Brain microvascular endothelial cell (primary cell): ENCODE measurements around the gene NFKB2.
A peak's percentile ranks its signal among the peaks of the same experiment; 100 is the strongest.

Source experiments
- DNase-seq: peaks from one replicate; pipeline ENCODE4 v3.0.0-alpha.2; 2020
- H3K27ac ChIP-seq: fragments of 250-450 bp; sonication (Bioruptor Pico); 2 replicates; pipeline ENCODE4 v1.5.1; 2020; ENCODE audit warnings: mild to moderate bottlenecking, moderate library complexity
- H3K27me3 ChIP-seq: fragments of 250-450 bp; sonication (Bioruptor Pico); replicated peaks from 2 replicates; pipeline ENCODE4 v1.5.1; 2020; ENCODE audit warnings: mild to moderate bottlenecking
- H3K36me3 ChIP-seq: fragments of 250-450 bp; sonication (Bioruptor Pico); replicated peaks from 2 replicates; pipeline ENCODE4 v1.5.1; 2020; ENCODE audit warnings: mild to moderate bottlenecking
- H3K4me3 ChIP-seq: 2 replicates; pipeline ENCODE4 v1.5.1; 2011; ENCODE audit warnings: low read depth, mild to moderate bottlenecking, control low read depth, low read length, moderate library complexity
- in situ Hi-C: cut with HindIII; loops from 2 replicates; pipeline ENCODE4 v1.10.0; 2017; ENCODE audit warnings: low sequenced_read_pairs, low pct_ligation_motif_present
- TF ChIP-seq, protein P1 (sequence below): IDR thresholded peaks from 2 replicates; pipeline ENCODE4 v1.5.1; 2011; ENCODE audit warnings: low read depth, mild to moderate bottlenecking, moderate library complexity, low read length, control low read depth, inconsistent platforms; ENCODE audit errors: missing control alignments

Gene NFKB2

DNA sequence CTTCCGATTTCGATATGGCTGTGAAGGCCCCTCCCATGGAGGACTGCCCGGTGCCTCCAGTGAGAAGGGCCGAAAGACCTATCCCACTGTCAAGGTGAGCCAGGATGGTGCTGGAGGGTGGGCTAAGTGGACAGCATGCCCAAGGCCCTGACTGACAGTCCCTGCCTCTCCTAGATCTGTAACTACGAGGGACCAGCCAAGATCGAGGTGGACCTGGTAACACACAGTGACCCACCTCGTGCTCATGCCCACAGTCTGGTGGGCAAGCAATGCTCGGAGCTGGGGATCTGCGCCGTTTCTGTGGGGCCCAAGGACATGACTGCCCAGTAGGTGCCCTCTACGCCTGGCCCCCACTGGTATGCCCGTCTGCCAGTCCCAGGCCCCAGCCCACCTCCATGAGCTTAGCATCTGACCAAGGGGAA is 1.2 kb downstream of the NFKB2 start:
- TF ChIP-seq, protein P1, sequence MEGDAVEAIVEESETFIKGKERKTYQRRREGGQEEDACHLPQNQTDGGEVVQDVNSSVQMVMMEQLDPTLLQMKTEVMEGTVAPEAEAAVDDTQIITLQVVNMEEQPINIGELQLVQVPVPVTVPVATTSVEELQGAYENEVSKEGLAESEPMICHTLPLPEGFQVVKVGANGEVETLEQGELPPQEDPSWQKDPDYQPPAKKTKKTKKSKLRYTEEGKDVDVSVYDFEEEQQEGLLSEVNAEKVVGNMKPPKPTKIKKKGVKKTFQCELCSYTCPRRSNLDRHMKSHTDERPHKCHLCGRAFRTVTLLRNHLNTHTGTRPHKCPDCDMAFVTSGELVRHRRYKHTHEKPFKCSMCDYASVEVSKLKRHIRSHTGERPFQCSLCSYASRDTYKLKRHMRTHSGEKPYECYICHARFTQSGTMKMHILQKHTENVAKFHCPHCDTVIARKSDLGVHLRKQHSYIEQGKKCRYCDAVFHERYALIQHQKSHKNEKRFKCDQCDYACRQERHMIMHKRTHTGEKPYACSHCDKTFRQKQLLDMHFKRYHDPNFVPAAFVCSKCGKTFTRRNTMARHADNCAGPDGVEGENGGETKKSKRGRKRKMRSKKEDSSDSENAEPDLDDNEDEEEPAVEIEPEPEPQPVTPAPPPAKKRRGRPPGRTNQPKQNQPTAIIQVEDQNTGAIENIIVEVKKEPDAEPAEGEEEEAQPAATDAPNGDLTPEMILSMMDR, result no peak
- in situ Hi-C loops, result no loop called here
- H3K27ac ChIP-seq, result no peak overlapping the region
- H3K4me3 ChIP-seq, result no peak overlapping the region
- peaks cover 22% of the 10 kb centered on the region for H3K36me3 ChIP-seq
- H3K27me3 ChIP-seq, result no peaks in the 10 kb centered on the region
- no peak for DNase-seq

DNA sequence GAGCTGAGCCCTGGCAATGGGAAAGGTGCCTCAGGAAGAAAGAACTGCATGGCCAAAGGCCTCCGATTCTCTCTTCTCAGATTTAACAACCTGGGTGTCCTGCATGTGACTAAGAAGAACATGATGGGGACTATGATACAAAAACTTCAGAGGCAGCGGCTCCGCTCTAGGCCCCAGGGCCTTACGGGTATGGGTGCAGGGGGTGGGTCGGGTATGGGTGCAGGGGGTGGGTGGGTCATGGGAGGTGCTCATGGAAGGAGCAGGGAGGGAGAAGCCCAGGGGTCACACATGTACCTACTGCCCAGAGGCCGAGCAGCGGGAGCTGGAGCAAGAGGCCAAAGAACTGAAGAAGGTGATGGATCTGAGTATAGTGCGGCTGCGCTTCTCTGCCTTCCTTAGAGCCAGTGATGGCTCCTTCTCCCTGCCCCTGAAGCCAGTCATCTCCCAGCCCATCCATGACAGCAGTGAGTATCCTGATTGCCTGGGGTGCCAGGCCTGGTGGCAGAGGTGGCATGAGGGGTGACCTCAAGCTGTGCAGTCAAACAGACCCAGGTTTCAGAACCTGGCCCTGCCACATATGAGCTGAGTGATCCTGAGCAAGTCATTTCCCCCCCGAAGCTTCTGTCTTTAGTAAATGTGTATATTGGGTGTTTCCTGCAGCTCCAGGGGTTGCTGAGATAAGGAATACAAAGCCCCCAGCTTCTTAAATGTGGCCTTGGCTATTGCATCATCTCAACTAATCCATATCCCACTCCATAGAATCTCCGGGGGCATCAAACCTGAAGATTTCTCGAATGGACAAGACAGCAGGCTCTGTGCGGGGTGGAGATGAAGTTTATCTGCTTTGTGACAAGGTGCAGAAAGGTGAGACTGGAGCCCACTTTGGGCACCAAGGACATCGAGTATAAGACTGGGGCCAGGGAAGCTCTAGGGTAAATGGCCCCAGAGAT is 2.0 kb downstream of the NFKB2 start:
- H3K27me3 ChIP-seq, result no peaks in the 10 kb centered on the region
- DNase-seq, result no peak
- no peak overlapping the region for H3K27ac ChIP-seq
- TF ChIP-seq, protein P1, result no peak
- in situ Hi-C loops, result no loop called here
- H3K4me3 ChIP-seq, result no peak overlapping the region
- peaks cover 22% of the 10 kb centered on the region for H3K36me3 ChIP-seq

DNA sequence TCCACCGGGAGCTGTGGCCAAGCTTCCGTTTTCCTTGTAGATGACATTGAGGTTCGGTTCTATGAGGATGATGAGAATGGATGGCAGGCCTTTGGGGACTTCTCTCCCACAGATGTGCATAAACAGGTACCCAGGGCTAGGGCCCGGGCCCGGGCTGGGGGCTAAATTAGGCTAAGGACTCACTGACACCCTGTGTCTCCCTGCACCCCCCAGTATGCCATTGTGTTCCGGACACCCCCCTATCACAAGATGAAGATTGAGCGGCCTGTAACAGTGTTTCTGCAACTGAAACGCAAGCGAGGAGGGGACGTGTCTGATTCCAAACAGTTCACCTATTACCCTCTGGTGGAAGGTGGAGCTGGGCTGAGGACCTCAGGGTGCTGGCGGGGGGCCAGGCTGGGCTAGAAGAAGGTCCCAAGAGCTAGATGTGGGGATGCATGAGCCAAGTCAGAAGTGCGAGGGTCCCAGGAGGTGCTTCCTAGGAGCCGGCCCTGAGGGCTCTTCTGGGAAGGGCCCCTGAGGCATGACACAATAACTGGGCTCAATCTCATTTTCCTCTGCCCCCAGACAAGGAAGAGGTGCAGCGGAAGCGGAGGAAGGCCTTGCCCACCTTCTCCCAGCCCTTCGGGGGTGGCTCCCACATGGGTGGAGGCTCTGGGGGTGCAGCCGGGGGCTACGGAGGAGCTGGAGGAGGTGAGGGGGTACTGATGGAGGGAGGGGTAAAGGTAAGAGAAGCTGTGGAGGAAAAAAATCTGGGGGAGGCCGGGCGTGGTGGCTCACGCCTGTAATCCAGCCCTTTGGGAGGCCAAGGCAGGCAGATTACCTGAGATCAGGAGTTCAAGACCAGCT is 2.9 kb downstream of the NFKB2 start:
- Histone ChIP-seq H3K27ac (no peak overlapping the region), H3K4me3 (no peak overlapping the region), H3K27me3 (no peaks in the 10 kb centered on the region), H3K36me3 (peaks cover 22% of the 10 kb centered on the region)
- in situ Hi-C loops, result no loop called here
- DNase-seq, result no peak
- TF ChIP-seq, protein P1, result no peak

DNA sequence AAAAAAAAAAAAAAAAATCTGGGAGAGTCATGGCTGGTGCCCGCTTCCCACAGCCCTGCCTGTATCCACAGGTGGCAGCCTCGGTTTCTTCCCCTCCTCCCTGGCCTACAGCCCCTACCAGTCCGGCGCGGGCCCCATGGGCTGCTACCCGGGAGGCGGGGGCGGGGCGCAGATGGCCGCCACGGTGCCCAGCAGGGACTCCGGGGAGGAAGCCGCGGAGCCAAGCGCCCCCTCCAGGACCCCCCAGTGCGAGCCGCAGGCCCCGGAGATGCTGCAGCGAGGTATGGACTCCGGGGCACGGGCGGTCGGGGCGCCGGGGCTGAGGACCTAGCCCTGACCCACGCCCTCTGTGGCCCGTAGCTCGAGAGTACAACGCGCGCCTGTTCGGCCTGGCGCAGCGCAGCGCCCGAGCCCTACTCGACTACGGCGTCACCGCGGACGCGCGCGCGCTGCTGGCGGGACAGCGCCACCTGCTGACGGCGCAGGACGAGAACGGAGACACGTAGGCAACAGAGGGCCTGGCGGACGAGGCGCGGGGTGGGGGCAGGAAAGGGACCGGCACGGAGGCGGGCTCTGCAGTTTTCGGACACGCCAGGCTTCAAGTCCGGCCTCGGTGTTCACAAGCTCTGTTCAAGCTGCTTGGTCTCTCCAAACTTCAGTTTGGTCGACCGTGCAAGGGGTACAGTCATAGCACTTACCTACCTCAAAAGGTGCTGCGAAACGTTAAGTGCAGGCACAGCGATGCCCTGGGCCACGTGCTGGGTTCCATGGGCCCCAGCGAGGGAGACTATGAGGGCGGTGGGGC is 3.9 kb downstream of the NFKB2 start:
- peak; percentile 76 for DNase-seq
- Histone ChIP-seq H3K27me3 (no peaks in the 10 kb centered on the region), H3K27ac (peak overlapping the region; percentile 42), H3K36me3 (peaks cover 22% of the 10 kb centered on the region), H3K4me3 (peak overlapping the region; percentile 60)
- in situ Hi-C loops, result no loop called here
- TF ChIP-seq, protein P1, result peak; percentile 75

DNA sequence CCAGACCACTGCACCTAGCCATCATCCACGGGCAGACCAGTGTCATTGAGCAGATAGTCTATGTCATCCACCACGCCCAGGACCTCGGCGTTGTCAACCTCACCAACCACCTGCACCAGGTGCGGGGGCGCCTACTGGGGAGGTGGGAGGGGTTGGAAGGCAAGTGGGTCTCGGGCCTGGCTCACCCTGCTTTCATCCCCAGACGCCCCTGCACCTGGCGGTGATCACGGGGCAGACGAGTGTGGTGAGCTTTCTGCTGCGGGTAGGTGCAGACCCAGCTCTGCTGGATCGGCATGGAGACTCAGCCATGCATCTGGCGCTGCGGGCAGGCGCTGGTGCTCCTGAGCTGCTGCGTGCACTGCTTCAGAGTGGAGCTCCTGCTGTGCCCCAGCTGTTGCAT is 4.6 kb downstream of the NFKB2 start:
- in situ Hi-C loops, result no loop called here
- H3K36me3 ChIP-seq, result peaks cover 22% of the 10 kb centered on the region
- DNase-seq, result no peak
- no peak overlapping the region for H3K4me3 ChIP-seq
- TF ChIP-seq, protein P1, result no peak
- no peaks in the 10 kb centered on the region for H3K27me3 ChIP-seq
- H3K27ac ChIP-seq, result no peak overlapping the region
